ENCODE data around the gene ERCC4.

The ERCC4 gene

DNA sequence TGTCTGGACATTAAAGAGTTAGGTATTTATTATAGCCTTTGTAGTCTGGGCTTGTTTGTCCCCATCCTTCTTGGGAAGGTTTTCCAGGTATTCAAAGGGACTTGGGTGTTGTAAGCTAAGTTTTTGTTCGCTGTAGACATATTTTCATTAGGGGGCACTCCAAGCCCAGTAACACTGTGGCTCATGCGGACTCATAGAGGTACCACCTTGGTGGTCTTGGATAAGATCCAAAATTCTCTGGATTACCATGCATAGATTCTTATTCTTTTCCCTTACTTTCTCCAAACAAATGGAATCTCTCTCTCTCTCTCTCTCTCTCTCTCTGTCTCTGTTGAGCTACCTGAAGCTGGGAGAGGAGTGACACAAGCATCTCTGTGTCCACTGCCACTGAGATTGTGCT is 48.9 kb downstream of the ERCC4 start:
- CTCF ChIA-PET: interaction anchor here (0.6 to 0.8 kb wide), 3 partner anchors 49 to 304 kb away, joined by 3 to 4 read pairs (median 3); partner anchors contain the start of gene ERCC4
- no peak for TF ChIP-seq FOXM1 (IDR thresholded peaks at IDR 0.05; ENCODE audit: borderline replicate concordance)
- no peak for TF ChIP-seq SP1 (IDR thresholded peaks at IDR 0.05)
- TF ChIP-seq HDGF (IDR thresholded peaks at IDR 0.05; ENCODE audit: borderline replicate concordance): no peak
- TF ChIP-seq SUZ12 (IDR thresholded peaks at IDR 0.05): no peak
- TF ChIP-seq BHLHE40 (IDR thresholded peaks at IDR 0.05; ENCODE audit: borderline replicate concordance): no peak
- no peak for TF ChIP-seq LEF1 (IDR thresholded peaks at IDR 0.05; ENCODE audit: borderline replicate concordance)
- DNase-seq (ENCODE audit: extremely low spot score): no peak
- POLR2A ChIA-PET: interaction anchor here (0.6 to 1.0 kb wide), 2 partner anchors 12 to 49 kb away, joined by 3 read pairs; partner anchors contain the start of gene ERCC4

DNA sequence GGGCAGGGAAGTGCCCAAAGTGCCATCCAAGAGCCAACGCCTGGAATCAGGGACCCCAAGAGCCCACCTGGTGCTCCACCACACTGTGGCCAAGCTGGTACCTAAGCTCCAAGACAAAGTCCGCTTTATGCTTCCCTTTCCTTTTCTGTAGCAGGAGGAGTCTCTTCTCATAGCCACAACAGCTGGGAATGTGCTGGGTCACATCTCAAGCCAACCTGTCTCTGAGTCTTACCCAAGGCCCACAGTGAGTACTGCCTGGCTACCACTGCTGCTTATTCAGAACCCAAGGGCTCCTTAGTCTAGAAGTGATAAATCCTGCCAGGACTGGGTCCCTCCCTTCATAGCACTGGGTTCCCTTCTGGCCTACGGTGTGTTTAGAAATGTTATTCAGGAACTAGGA is 49.8 kb downstream of the ERCC4 start:
- POLR2A ChIA-PET: interaction anchor here (1.0 kb wide), 1 partner anchor 50 kb away, joined by 3 read pairs; the partner anchor contains the start of gene ERCC4
- CTCF ChIA-PET: interaction anchor here (0.6 kb wide), 1 partner anchor 1554 kb away, joined by 3 read pairs; no protein-coding TSS in a partner anchor
- no peak for TF ChIP-seq NFRKB (IDR thresholded peaks at IDR 0.05)
- TF ChIP-seq SUZ12 (IDR thresholded peaks at IDR 0.05): no peak
- no peak for TF ChIP-seq L3MBTL2 (conservative IDR thresholded peaks at IDR 0.05)
- TF ChIP-seq SP1 (IDR thresholded peaks at IDR 0.05): no peak
- no peak for TF ChIP-seq HDGF (IDR thresholded peaks at IDR 0.05; ENCODE audit: borderline replicate concordance)
- no peak for TF ChIP-seq ZNF384 (IDR thresholded peaks at IDR 0.05)
- TF ChIP-seq FOXA1 (IDR thresholded peaks at IDR 0.05): no peak
- no peak for TF ChIP-seq TARDBP (IDR thresholded peaks at IDR 0.05)
- TF ChIP-seq ARNT (IDR thresholded peaks at IDR 0.05): no peak
- no peak for TF ChIP-seq FOXK2 (IDR thresholded peaks at IDR 0.05)
- TF ChIP-seq ELF4 (IDR thresholded peaks at IDR 0.05): no peak
- no peak for TF ChIP-seq CTBP1 (IDR thresholded peaks at IDR 0.05; ENCODE audit: borderline replicate concordance)
- TF ChIP-seq FOXM1 (IDR thresholded peaks at IDR 0.05; ENCODE audit: borderline replicate concordance): no peak
- DNase-seq (ENCODE audit: extremely low spot score): no peak

DNA sequence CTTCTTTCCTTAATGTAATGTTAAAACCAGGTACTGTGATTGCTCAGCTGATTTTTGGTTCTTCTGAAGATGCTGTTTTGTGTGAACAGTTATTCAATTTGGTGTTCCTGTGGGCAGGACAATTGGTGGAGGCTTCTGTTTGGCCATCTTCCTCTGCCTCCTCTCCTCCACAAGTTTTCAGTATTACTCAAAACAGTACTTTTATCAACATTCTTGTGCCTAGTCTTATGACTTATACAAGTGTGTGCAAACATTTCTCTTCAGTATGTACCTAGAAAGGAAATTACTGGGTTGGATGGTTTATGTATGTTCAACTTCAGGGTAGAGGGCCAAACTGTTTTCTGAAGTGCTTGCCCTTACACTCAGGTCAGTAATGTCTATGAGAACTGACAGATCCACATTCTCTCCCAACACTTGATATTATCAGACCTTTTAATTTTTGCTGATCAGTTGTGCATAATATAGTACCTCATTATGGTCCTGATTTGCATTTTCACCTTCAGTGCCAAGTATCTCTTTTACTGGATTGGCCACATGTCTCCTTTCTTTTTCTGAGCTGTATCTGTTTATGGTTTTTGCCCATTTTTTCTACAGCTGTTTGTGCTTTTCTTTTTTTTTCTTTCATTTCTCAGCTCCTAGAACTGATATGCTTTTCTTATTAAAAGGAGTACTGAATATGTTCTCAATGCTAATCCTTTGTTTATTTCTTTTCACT is 50.9 kb downstream of the ERCC4 start:
- TF ChIP-seq FOXA1 (IDR thresholded peaks at IDR 0.05): no peak
- TF ChIP-seq TARDBP (IDR thresholded peaks at IDR 0.05): no peak
- TF ChIP-seq, protein P1, sequence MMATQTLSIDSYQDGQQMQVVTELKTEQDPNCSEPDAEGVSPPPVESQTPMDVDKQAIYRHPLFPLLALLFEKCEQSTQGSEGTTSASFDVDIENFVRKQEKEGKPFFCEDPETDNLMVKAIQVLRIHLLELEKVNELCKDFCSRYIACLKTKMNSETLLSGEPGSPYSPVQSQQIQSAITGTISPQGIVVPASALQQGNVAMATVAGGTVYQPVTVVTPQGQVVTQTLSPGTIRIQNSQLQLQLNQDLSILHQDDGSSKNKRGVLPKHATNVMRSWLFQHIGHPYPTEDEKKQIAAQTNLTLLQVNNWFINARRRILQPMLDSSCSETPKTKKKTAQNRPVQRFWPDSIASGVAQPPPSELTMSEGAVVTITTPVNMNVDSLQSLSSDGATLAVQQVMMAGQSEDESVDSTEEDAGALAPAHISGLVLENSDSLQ (IDR thresholded peaks at IDR 0.05): no peak
- TF ChIP-seq FOXM1 (IDR thresholded peaks at IDR 0.05; ENCODE audit: borderline replicate concordance): no peak
- no peak for TF ChIP-seq SP1 (IDR thresholded peaks at IDR 0.05)
- TF ChIP-seq ELF4 (IDR thresholded peaks at IDR 0.05): no peak
- TF ChIP-seq SUZ12 (IDR thresholded peaks at IDR 0.05): no peak
- TF ChIP-seq NFRKB (IDR thresholded peaks at IDR 0.05): no peak
- TF ChIP-seq FOXK2 (IDR thresholded peaks at IDR 0.05): no peak
- no peak for TF ChIP-seq HDGF (IDR thresholded peaks at IDR 0.05; ENCODE audit: borderline replicate concordance)
- TF ChIP-seq LEF1 (IDR thresholded peaks at IDR 0.05; ENCODE audit: borderline replicate concordance): no peak
- TF ChIP-seq L3MBTL2 (conservative IDR thresholded peaks at IDR 0.05): no peak
- no peak for TF ChIP-seq ZNF384 (IDR thresholded peaks at IDR 0.05)
- TF ChIP-seq ARNT (IDR thresholded peaks at IDR 0.05): no peak
- no peak for TF ChIP-seq BHLHE40 (IDR thresholded peaks at IDR 0.05; ENCODE audit: borderline replicate concordance)
- no peak for TF ChIP-seq CTBP1 (IDR thresholded peaks at IDR 0.05; ENCODE audit: borderline replicate concordance)
- no peak for DNase-seq (ENCODE audit: extremely low spot score)
- ChIA-PET CTCF (interaction anchor here (1.0 kb wide), 1 partner anchor 51 kb away, joined by 3 read pairs; the partner anchor contains the start of gene ERCC4), POLR2A (no interaction called here)

DNA sequence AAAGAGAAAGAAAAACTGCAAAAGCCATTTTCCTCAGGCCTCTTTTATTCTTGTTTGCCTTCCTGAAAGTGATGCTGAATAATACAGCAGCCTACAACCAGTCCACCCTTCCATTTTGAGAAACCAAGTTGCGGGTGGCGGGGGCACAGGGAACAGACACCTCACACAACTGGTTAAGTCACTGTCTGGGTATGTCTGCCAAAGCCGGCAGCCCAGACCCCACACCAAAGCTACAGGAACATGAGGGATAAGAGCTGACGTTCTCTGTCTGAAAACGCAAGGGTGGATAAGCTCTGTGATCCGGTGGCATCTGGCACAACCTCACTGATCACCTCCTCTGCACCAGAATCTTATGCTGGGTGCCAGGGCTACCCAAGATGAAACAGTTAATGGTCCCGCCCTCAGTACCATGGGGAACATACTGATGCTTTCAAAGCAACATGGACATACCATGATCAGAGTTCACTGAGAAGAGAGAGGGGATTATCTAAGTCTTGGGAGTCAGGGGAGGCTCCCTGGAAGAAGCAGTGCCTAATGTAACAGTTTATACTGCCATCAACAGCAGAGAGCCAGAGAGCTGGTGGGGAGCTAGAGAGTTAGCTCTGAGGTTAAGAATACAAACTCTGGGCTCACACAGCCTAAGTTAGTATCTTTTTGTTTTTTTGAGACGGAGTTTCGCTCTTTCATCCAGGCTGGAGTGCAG is 53.5 kb downstream of the ERCC4 start:
- no peak for DNase-seq (ENCODE audit: extremely low spot score)
- ChIA-PET POLR2A (no interaction called here), CTCF (no interaction called here)
- TF ChIP-seq LEF1 (IDR thresholded peaks at IDR 0.05; ENCODE audit: borderline replicate concordance) (no peak), NFRKB (IDR thresholded peaks at IDR 0.05) (no peak), FOXK2 (IDR thresholded peaks at IDR 0.05) (no peak), HDGF (IDR thresholded peaks at IDR 0.05; ENCODE audit: borderline replicate concordance) (no peak)

DNA sequence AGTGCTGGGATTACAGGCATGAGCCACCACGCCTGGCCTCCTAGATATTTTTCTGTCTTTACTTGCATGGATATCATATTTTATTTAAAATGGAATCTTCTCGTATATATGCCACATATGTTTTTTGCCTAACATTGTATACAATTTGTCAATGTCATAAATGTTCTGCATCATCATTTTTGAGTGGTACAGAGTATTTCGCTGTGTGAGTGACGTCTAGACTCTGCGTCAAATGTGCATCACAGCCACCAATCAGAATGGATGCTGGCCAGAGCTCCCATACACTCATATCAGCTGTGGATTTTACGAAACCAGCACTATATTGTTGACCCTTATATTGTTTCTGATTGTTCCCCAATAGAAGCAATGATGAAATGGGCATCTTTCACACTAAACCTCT is 57.2 kb downstream of the ERCC4 start:
- no peak for DNase-seq (ENCODE audit: extremely low spot score)
- no peak for TF ChIP-seq ZNF384 (IDR thresholded peaks at IDR 0.05)
- TF ChIP-seq ELF4 (IDR thresholded peaks at IDR 0.05): no peak
- TF ChIP-seq LEF1 (IDR thresholded peaks at IDR 0.05; ENCODE audit: borderline replicate concordance): no peak
- TF ChIP-seq SP1 (IDR thresholded peaks at IDR 0.05): no peak
- TF ChIP-seq NFRKB (IDR thresholded peaks at IDR 0.05): no peak
- TF ChIP-seq HDGF (IDR thresholded peaks at IDR 0.05; ENCODE audit: borderline replicate concordance): no peak
- no peak for TF ChIP-seq BHLHE40 (IDR thresholded peaks at IDR 0.05; ENCODE audit: borderline replicate concordance)
- TF ChIP-seq, protein P1 (IDR thresholded peaks at IDR 0.05): no peak
- TF ChIP-seq CTBP1 (IDR thresholded peaks at IDR 0.05; ENCODE audit: borderline replicate concordance): no peak
- TF ChIP-seq SUZ12 (IDR thresholded peaks at IDR 0.05): no peak
- no peak for TF ChIP-seq L3MBTL2 (conservative IDR thresholded peaks at IDR 0.05)
- no peak for TF ChIP-seq FOXK2 (IDR thresholded peaks at IDR 0.05)
- TF ChIP-seq ARNT (IDR thresholded peaks at IDR 0.05): no peak
- no peak for TF ChIP-seq TARDBP (IDR thresholded peaks at IDR 0.05)
- TF ChIP-seq FOXA1 (IDR thresholded peaks at IDR 0.05): no peak
- POLR2A ChIA-PET: interaction anchor here (0.6 kb wide), 1 partner anchor 15 kb away, joined by 3 read pairs; no protein-coding TSS in a partner anchor
- CTCF ChIA-PET: no interaction called here

DNA sequence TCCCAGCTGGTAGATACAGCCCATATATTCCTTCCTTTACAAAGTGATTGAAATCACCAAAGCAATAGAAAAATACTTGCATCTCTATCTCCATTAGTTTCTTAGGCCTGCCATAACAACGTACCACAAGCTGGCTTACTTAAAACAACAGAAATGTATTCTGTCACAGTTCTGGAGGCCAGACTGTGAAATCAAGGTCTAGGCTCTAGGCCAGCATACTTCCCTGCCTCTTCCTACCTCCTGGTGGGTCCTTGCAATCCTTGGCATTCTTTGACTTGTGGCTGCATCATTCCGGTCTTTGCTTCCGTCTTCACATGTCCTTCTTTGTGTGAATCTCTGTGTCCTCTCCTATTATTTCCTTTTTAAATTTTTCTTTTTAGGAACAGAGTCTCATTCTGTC is 62.5 kb downstream of the ERCC4 start:
- CTCF ChIA-PET: no interaction called here
- POLR2A ChIA-PET: no interaction called here
- DNase-seq (ENCODE audit: extremely low spot score): no peak
- TF ChIP-seq NFRKB (IDR thresholded peaks at IDR 0.05): no peak
- TF ChIP-seq BHLHE40 (IDR thresholded peaks at IDR 0.05; ENCODE audit: borderline replicate concordance): no peak
- TF ChIP-seq ELF4 (IDR thresholded peaks at IDR 0.05): no peak
- no peak for TF ChIP-seq HDGF (IDR thresholded peaks at IDR 0.05; ENCODE audit: borderline replicate concordance)
- TF ChIP-seq L3MBTL2 (conservative IDR thresholded peaks at IDR 0.05): no peak
- no peak for TF ChIP-seq TARDBP (IDR thresholded peaks at IDR 0.05)
- TF ChIP-seq ARNT (IDR thresholded peaks at IDR 0.05): no peak
- no peak for TF ChIP-seq CTBP1 (IDR thresholded peaks at IDR 0.05; ENCODE audit: borderline replicate concordance)
- TF ChIP-seq SP1 (IDR thresholded peaks at IDR 0.05): no peak
- TF ChIP-seq FOXK2 (IDR thresholded peaks at IDR 0.05): no peak
- TF ChIP-seq ZNF384 (IDR thresholded peaks at IDR 0.05): no peak
- no peak for TF ChIP-seq SUZ12 (IDR thresholded peaks at IDR 0.05)
- no peak for TF ChIP-seq LEF1 (IDR thresholded peaks at IDR 0.05; ENCODE audit: borderline replicate concordance)
- TF ChIP-seq, protein P1 (IDR thresholded peaks at IDR 0.05): no peak
- no peak for TF ChIP-seq FOXA1 (IDR thresholded peaks at IDR 0.05)

All from HEK293T (cell line).